DND-41 (cell line): ENCODE data around the gene GRM4.

ENCODE experiments used
- EZH2 ChIP-seq: IDR thresholded peaks from 3 replicates; pipeline ENCODE4 v1.6.1; 2012; ENCODE audit warnings: borderline replicate concordance, low read depth, mild to moderate bottlenecking, moderate library complexity, low read length, inconsistent platforms; ENCODE audit not compliant: severe bottlenecking
- TF ChIP-seq, protein P1 (sequence below): IDR thresholded peaks from 2 replicates; pipeline ENCODE4 v1.5.1; 2012; ENCODE audit warnings: borderline replicate concordance, low read length, moderate library complexity, mild to moderate bottlenecking; ENCODE audit not compliant: poor library complexity, severe bottlenecking; ENCODE audit errors: extremely low read depth

DNA sequence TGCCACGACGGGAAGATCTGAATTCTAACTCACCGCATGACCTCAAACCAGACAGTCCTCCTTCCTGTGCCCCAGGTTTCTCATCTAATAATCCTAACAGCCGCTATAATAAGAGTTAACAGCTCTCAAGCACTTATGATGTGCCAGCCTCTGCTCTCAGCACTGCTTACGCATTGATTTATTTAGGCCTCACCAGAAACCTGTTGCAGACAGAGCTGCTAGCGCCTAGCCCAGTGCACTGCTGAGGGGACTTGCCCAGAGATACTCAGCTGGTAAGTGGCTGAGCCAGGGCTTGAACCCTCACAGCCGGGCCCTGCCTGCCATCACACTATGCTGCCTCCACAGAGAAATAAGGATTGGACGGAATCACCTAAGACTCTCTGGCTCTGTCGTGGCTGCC is 37.7 kb downstream of the GRM4 start:
- TF ChIP-seq, protein P1, sequence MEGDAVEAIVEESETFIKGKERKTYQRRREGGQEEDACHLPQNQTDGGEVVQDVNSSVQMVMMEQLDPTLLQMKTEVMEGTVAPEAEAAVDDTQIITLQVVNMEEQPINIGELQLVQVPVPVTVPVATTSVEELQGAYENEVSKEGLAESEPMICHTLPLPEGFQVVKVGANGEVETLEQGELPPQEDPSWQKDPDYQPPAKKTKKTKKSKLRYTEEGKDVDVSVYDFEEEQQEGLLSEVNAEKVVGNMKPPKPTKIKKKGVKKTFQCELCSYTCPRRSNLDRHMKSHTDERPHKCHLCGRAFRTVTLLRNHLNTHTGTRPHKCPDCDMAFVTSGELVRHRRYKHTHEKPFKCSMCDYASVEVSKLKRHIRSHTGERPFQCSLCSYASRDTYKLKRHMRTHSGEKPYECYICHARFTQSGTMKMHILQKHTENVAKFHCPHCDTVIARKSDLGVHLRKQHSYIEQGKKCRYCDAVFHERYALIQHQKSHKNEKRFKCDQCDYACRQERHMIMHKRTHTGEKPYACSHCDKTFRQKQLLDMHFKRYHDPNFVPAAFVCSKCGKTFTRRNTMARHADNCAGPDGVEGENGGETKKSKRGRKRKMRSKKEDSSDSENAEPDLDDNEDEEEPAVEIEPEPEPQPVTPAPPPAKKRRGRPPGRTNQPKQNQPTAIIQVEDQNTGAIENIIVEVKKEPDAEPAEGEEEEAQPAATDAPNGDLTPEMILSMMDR: no peak
- TF ChIP-seq EZH2: no peak
